ENCODE measurements around the gene EFHD2.
"Not testable (repeated sequence)": the region's sequence is repeated elsewhere in the genome, so short reads cannot be mapped to it uniquely, and the experiment has no call there.

Gene EFHD2

DNA sequence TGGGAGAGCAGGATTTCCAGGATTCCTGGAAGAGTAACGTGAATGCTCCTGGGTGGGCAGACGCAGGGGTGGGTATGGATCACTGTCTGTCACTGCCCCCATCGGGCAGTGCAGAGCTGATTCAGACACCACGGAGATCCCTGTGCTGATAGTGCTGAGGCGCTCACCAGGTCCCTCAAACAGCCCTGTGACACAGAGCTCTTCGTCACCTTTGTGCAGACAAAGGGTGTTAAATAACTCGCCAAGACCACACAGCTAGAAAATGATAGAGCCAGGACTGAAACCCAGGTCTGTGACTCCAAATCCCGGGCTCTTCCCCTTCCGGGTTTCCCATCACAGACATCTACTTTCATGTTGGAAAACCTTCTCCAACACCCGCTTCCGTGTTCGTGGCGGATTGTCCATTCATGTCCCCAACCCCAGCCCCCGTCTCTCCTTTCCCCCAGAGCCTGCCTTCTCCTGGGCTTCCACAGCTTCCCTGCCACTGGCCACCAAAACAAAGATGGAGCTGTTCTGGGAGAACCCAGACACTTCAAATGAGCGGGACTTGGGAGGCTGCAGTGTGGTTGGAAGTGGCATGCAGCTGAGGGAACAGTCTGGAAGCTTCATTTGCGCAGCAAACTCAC lies 2.6 kb downstream of the EFHD2 start:
- no peak for DNase-seq (ENCODE audit: low read depth)

DNA sequence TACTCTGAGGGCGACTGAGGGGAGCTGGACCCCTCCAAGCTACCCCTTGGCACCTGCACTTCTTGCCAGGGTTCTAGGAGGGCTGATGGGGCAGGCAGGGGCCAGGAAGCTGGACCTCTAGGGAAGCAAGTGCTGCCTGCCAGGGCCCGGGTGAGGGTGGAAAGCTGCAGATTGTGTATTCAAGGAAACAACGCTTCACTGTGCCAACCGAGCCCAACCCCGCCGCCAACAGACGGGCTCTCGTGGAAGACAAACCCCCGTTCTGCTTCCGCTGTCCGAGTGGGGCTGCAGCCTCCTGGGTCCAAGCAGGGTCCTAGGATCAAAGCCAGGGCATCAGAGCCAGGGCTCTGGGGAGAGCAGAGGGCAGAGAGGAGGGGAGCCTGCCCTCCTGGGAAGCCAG lies 3.2 kb downstream of the EFHD2 start:
- DNase-seq (ENCODE audit: low read depth): no peak

DNA sequence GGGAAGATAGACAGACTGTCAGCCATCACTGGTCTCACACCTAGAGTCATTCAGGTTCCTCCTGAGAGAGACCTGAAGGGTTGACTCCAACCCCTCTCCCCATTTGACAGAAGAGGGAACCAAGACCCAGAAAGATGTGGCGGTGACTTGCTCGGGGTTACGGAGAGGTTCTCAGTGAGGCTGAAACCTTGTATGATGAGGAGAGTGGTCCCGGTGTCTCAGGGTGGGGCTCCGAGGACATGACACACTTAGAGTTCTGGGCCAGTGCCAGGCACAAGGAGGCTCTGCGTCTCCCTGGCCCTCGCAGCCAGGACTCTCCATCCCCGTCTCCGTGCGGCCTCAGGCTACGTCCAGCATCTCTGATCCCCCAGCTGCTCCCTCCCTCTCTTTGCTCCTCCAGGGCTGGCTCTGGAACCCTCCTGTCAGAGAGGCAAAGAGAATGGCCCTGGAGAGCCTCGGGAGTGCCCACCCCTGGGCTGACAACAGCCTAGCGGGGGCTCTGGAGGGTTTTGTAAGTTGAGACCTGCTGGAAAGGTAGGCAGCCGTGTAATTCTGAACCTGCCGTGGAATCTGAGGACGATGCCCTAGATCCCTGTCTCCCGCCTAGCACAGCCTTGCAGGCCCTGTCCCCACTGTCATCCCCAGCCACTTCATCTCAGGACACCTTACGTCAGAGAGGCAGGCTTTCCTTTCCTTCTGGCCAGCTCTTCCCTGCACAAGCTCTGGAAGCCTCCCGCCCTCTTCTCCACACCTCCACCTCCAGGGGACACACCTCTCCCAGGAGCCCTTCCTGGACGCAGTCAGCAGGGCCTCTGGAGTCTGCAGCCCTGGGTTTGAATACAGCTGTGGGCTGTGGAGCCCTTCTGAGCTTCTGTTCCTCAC lies 4.1 kb downstream of the EFHD2 start:
- DNase-seq (ENCODE audit: low read depth): no peak

DNA sequence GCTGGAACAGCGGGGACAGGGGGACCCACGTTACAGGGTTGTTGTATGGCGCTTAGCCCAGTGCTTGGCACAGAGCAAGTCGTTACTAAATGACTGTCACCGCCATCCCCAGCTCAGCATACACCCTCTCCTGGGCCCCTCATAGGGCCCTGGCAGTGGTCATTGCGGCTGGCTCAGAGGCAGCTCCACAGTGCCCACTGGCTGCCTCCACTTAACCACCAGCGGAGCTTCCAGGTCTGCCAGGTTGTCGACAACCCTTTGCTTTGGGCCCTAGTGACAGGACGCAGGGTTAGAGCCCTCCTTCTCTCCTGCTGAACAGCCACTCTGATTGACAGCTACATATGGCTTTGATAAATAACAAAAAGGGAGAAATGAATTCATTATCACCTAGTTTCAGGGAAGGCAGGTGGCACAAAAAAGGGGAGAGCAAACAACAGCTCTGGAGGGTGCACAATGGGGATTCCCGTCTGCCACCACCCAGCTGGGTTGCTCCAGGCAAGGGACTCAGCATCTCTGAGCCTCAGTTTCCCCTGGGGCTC lies 4.8 kb downstream of the EFHD2 start:
- DNase-seq (ENCODE audit: low read depth): no peak

GRCh38 chr1:15417059-15417934 lies 7.6 kb downstream of the EFHD2 start:
- DNase-seq (ENCODE audit: low read depth): peak; percentile 44

GRCh38 chr1:15418806-15419515 lies 9.3 kb downstream of the EFHD2 start:
- DNase-seq (ENCODE audit: low read depth): no peak

DNA sequence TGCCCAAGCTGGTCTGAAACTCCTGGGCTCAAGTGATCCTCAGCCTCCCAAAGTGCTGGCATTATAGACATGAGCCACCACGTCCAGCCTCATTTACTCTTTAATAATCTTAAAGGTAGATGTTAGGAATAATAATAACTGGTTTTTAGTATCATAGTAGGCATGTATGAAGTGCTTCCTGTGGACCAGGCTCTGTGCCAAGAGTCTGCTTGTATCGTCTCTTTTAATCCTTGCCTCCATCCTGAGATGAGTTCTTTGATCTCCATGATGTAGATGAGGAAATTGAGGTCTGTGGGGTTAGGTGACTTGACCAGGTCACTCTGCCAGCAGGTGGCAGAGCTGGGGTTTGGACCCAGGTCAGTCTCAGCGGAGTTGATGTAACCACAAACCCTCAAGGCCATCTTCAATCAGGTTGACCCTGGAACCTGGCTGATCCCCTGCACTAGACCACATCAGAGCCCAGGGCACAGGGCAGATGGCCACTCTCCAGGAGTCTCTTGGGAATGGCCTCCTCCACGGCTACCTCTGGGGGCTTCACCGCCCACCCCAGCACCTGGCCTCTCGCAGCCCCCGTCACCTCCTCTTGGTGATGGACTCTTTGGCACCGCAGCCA lies 11.3 kb downstream of the EFHD2 start:
- DNase-seq (ENCODE audit: low read depth): no peak

GRCh38 chr1:15422871-15423270 lies 13.2 kb downstream of the EFHD2 start:
- DNase-seq (ENCODE audit: low read depth): no peak

DNA sequence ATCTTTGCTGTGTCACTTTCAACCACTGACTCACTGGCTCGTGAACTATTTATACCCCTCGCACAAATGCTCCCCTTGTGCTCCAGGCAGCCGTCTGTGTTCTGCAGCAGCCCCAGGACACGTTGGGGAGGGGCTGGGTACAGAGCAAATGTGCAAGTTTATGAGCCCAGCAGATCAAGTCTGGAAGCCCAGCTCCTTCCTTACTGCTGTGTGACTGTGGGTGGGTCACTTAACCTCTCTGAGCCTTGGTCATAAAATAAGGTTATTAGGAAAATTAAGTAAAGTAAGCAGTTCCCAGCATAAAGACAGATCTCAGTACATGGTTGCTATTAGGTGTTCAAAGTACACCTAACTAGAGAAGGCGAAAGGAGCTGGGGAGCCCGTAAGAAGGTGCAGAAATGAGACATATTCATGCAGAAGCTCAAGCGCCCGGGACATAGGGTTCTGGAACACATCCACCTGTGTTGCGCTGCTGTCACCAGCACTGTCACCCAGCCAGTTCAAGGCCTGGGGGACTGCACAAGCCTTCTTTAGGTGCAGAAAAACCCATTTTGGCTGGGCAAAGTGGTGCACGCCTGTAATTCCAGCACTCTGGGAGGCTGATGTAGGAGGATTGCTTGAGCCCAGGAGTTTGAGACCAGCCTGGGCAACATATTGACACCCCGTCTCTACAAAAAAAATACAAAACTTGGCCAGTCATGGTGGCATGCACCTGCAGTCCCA lies 13.8 kb downstream of the EFHD2 start:
- no peak for DNase-seq (ENCODE audit: low read depth)

DNA sequence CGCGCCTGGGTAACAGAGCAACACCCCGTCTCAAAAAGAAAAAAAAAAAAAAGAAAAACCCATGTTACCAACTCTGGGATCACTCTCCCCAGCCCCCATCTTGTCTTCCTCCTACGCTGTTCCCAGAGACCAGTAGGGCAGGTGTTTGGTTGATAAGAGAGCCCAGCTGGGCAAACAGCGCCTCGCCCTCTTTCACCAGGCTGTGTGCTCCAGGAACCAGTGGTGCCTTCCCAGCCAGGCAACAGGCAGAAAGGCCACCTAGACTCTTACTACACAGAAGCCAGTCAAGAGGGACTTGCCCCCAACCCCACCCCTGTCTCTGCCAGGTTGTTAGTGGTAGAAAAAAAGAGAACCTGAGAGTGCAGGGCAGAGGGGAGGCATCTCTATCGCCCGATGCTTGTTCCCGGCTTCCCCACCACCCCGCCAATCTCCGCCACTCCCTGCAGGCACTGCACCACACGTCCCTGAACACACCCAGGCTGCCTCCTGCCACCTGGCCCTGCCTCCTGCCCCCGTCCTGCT lies 14.5 kb downstream of the EFHD2 start:
- DNase-seq (ENCODE audit: low read depth): no peak

DNA sequence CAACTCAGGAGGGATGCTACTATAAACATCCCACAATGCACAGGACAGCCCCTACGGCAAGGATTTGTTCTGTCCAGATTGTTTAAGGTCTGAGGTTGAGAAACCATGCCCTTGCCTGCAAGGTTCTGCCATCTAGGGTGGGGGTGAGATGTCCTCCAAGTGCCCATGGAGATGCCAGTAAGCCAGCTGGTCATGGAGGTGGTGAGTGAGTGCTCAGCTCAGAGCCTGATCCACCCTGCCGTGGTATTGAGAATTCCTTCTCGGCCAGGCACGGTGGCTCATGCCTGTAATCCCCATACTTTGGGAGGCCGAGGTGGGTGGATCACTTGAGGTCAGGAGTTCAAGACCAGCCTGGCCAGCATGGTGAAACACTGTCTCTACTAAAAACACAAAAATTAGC lies 15.3 kb downstream of the EFHD2 start:
- no peak for DNase-seq (ENCODE audit: low read depth)

- DNase-seq (ENCODE audit: low read depth): no peak
Observed at GRCh38 chr1:15425521-15425920, 15.8 kb downstream of the EFHD2 start.

GRCh38 chr1:15425958-15426357 lies 16.3 kb downstream of the EFHD2 start:
- no peak for DNase-seq (ENCODE audit: low read depth)

GRCh38 chr1:15426492-15427279 lies 17.0 kb downstream of the EFHD2 start:
- no peak for DNase-seq (ENCODE audit: low read depth)

- no peak for DNase-seq (ENCODE audit: low read depth)
Observed at GRCh38 chr1:15427280-15427666, 17.6 kb downstream of the EFHD2 start.

GRCh38 chr1:15428252-15428651 lies 18.6 kb downstream of the EFHD2 start:
- DNase-seq (ENCODE audit: low read depth): not testable (repeated sequence)

GRCh38 chr1:15428815-15429435 lies 19.2 kb downstream of the EFHD2 start:
- DNase-seq (ENCODE audit: low read depth): no peak

GRCh38 chr1:15429701-15430149 lies 20.0 kb downstream of the EFHD2 start:
- no peak for DNase-seq (ENCODE audit: low read depth)

Measured in stimulated activated CD8-positive, alpha-beta memory T cell treated with anti-CD3 and anti-CD28 coated beads, Interleukin-12 subunit alpha, Interleukin-12 subunit beta, amount 100 ng/mL, for 1 hour (primary cell).